Measurements from ENCODE around the gene FAM135A.

FAM135A gene

DNA sequence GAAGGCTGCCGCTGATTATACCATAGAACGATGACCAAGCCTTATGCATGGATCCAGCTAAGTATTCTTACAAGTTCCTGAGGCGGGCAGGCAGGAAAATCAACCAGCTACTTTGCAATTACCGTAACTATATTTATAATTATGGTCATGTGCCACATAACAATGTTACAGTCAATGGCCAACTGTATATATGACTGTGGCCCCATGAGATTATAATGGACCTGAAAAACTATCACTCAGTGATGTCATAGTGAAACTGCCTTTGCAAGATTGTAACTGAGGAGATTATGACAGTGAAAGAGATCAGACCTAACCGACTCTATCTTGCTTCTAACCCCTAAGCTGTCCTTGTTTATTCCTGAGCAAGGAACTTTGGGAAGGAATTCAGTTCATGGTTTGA, 33.1 kb upstream of the FAM135A start:
- Histone ChIP-seq H3K4me1 (ENCODE audit: control insufficient read depth, insufficient read depth, low read length) (no peaks in the 10 kb centered on the region), H3K9me3 (ENCODE audit: control insufficient read depth, low read length) (no peaks in the 10 kb centered on the region), H3K9ac (ENCODE audit: low read length) (no peak overlapping the region), H3K4me3 (ENCODE audit: low read length) (no peak overlapping the region), H3K27me3 (replicated peaks; ENCODE audit: control insufficient read depth, insufficient read depth, low read length) (no peaks in the 10 kb centered on the region), H3K36me3 (ENCODE audit: control insufficient read depth, insufficient read depth, low read length, severe bottlenecking) (no peaks in the 10 kb centered on the region)
- no peak for DNase-seq (ENCODE audit: low read depth)

DNA sequence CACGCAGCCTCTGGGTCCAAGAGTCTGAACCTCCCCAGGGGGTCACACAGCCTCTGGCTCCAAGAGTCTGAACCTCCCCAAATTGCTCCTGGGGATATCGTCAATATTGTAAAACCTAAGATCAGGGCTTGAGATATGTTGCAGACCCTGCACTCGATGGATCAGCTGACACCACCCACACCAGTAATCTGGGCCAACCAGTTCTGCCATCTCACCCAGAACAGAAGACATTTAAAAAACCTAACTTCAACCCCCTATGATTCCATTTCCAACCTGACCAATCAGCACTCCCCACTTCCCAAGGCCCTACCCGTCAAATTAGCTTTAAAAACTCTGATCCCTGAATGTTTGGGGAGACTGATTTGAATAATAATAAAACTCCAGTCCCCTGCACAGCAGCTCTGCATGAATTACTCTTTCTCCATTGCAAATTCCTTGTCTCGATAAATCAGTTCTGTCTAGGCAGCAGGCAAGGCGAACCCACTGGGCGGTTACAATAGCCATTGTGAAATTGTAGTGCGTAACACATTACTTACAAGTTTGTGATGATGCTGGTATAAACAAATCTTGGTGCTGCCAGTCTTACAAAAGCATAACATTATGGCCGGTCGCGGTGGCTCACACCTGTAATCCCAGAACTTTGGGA, 32.4 kb upstream of the FAM135A start:
- no peak for DNase-seq (ENCODE audit: low read depth)
- Histone ChIP-seq H3K27me3 (replicated peaks; ENCODE audit: control insufficient read depth, insufficient read depth, low read length) (no peaks in the 10 kb centered on the region), H3K4me1 (ENCODE audit: control insufficient read depth, insufficient read depth, low read length) (no peaks in the 10 kb centered on the region), H3K36me3 (ENCODE audit: control insufficient read depth, insufficient read depth, low read length, severe bottlenecking) (no peaks in the 10 kb centered on the region), H3K9ac (ENCODE audit: low read length) (no peak overlapping the region), H3K4me3 (ENCODE audit: low read length) (no peak overlapping the region), H3K9me3 (ENCODE audit: control insufficient read depth, low read length) (no peaks in the 10 kb centered on the region)

DNA sequence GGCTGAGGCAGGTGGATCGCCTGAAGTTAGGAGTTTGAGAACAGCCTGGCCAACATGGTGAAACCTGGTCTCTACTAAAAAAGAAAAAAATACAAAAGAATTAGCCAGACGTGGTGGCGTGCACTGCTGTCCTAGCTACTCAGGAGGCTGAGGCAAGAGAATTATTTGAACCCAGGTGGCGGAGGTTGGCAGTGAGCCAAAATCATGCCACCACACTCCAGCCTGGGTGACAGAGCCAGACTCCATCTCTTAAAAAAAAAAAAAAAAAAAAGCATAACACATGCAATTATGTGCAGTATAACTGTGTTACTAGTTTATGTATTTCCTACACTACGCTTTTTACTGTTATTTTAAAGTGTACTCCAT, 31.9 kb upstream of the FAM135A start:
- no peaks in the 10 kb centered on the region for H3K9me3 ChIP-seq (ENCODE audit: control insufficient read depth, low read length)
- DNase-seq (ENCODE audit: low read depth): no peak
- H3K27me3 ChIP-seq (replicated peaks; ENCODE audit: control insufficient read depth, insufficient read depth, low read length): no peaks in the 10 kb centered on the region
- H3K36me3 ChIP-seq (ENCODE audit: control insufficient read depth, insufficient read depth, low read length, severe bottlenecking): no peaks in the 10 kb centered on the region
- no peaks in the 10 kb centered on the region for H3K4me1 ChIP-seq (ENCODE audit: control insufficient read depth, insufficient read depth, low read length)
- H3K9ac ChIP-seq (ENCODE audit: low read length): no peak overlapping the region
- no peak overlapping the region for H3K4me3 ChIP-seq (ENCODE audit: low read length)

DNA sequence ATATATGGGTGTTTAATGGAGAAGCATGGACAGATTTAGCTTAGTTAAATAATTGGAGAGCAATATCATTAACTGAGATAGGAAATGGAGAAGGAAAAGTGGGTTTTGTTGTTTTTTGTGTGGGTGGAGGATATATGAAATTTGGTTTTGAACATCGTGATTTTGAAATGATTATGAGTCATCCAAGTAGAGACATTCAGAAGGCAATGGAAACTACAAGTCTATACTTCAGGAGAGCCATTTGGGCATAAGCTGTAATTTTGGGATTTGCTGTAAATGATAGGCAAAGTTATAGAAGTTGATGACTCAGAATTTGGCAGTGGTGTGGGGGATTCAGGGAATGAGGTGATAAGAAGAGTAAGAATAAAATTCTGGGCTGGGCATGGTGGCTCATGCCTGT, 27.4 kb upstream of the FAM135A start:
- no peak overlapping the region for H3K9ac ChIP-seq (ENCODE audit: low read length)
- H3K27me3 ChIP-seq (replicated peaks; ENCODE audit: control insufficient read depth, insufficient read depth, low read length): peaks cover 9% of the 10 kb centered on the region
- H3K4me3 ChIP-seq (ENCODE audit: low read length): no peak overlapping the region
- no peaks in the 10 kb centered on the region for H3K9me3 ChIP-seq (ENCODE audit: control insufficient read depth, low read length)
- no peak for DNase-seq (ENCODE audit: low read depth)
- no peaks in the 10 kb centered on the region for H3K4me1 ChIP-seq (ENCODE audit: control insufficient read depth, insufficient read depth, low read length)
- H3K36me3 ChIP-seq (ENCODE audit: control insufficient read depth, insufficient read depth, low read length, severe bottlenecking): no peaks in the 10 kb centered on the region

DNA sequence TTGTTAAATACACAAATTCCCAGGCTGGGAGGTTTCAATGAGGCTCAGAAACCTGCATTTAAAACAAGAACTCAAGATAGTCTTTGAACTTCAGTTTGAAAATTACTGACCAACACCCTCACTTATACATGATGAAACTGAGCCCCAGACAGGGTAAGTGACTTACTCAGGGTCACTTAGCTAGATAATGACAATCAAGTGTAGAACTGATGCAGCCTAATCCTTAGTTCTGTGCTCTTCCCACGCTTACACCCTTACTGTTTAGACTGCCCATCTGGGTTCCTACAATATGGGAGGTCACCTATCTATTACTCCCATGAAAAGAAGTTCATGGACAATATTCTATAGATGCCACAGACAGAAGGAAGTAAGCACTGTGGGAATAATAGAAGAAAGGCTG, 24.5 kb upstream of the FAM135A start:
- no peak overlapping the region for H3K4me3 ChIP-seq (ENCODE audit: low read length)
- H3K27me3 ChIP-seq (replicated peaks; ENCODE audit: control insufficient read depth, insufficient read depth, low read length): peaks cover 18% of the 10 kb centered on the region
- H3K4me1 ChIP-seq (ENCODE audit: control insufficient read depth, insufficient read depth, low read length): no peaks in the 10 kb centered on the region
- DNase-seq (ENCODE audit: low read depth): no peak
- no peak overlapping the region for H3K9ac ChIP-seq (ENCODE audit: low read length)
- H3K9me3 ChIP-seq (ENCODE audit: control insufficient read depth, low read length): no peaks in the 10 kb centered on the region
- H3K36me3 ChIP-seq (ENCODE audit: control insufficient read depth, insufficient read depth, low read length, severe bottlenecking): no peaks in the 10 kb centered on the region

DNA sequence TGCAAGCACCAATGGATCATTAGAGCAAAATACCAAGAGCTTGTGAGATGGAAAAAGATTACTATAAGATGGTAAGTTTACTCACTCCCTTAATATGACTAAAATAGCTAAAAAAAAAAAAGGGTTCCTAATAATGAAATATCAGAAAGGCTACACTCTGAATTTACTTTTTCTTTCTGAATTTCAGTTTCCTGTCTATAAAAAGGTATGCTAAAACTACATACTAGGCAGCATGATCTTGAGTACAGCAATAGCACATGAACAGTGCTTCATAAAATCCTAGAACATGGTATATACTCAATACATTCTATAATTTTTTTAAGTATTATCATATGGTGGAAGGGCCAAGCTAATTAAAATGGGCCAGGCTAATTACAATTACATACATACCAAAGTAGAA, 24.0 kb upstream of the FAM135A start:
- DNase-seq (ENCODE audit: low read depth): no peak
- no peaks in the 10 kb centered on the region for H3K9me3 ChIP-seq (ENCODE audit: control insufficient read depth, low read length)
- no peaks in the 10 kb centered on the region for H3K4me1 ChIP-seq (ENCODE audit: control insufficient read depth, insufficient read depth, low read length)
- H3K4me3 ChIP-seq (ENCODE audit: low read length): no peak overlapping the region
- H3K36me3 ChIP-seq (ENCODE audit: control insufficient read depth, insufficient read depth, low read length, severe bottlenecking): no peaks in the 10 kb centered on the region
- H3K27me3 ChIP-seq (replicated peaks; ENCODE audit: control insufficient read depth, insufficient read depth, low read length): peaks cover 18% of the 10 kb centered on the region
- H3K9ac ChIP-seq (ENCODE audit: low read length): no peak overlapping the region

DNA sequence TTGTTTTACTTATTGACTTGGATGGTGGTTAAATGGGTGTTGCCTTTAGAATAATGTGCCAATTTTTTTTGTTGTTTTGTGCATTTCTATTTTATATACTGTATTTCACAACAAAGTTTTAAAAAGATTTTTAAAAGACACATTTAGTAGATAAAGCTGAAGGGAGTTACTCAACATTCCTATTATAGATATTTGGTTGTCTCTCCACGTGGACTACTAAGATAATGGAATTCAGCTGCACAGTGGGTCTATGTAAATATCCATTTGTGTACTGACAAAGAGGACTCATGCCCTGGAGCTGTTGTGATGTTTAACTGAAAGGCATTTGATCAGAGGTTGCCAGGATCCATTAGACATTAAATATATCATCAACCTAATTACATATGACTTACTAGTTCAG, 23.2 kb upstream of the FAM135A start:
- Histone ChIP-seq H3K36me3 (ENCODE audit: control insufficient read depth, insufficient read depth, low read length, severe bottlenecking) (no peaks in the 10 kb centered on the region), H3K9me3 (ENCODE audit: control insufficient read depth, low read length) (no peaks in the 10 kb centered on the region), H3K4me1 (ENCODE audit: control insufficient read depth, insufficient read depth, low read length) (no peaks in the 10 kb centered on the region), H3K9ac (ENCODE audit: low read length) (no peak overlapping the region), H3K27me3 (replicated peaks; ENCODE audit: control insufficient read depth, insufficient read depth, low read length) (peaks cover 18% of the 10 kb centered on the region), H3K4me3 (ENCODE audit: low read length) (no peak overlapping the region)
- no peak for DNase-seq (ENCODE audit: low read depth)

DNA sequence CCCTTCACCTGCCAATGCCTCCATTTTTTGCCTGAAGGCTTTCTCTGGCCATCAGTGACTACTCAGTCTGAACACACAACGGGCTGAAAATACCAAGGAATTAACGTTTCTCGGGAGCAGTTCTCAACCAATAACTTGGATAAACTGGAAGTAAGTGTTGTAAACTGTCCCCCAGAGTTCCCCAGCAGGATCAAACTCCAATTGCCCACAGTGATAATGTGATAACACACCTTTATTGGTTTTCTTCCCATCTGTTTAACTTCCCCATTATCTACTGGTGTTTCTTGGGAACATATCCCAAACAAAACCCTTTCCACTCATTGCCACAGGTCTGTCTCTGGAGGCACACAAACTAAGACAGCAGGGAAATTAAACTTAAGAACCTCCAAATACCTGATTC, 21.8 kb upstream of the FAM135A start:
- Histone ChIP-seq H3K4me1 (ENCODE audit: control insufficient read depth, insufficient read depth, low read length) (no peaks in the 10 kb centered on the region), H3K27me3 (replicated peaks; ENCODE audit: control insufficient read depth, insufficient read depth, low read length) (peaks cover 18% of the 10 kb centered on the region), H3K36me3 (ENCODE audit: control insufficient read depth, insufficient read depth, low read length, severe bottlenecking) (no peaks in the 10 kb centered on the region), H3K9me3 (ENCODE audit: control insufficient read depth, low read length) (no peaks in the 10 kb centered on the region), H3K4me3 (ENCODE audit: low read length) (no peak overlapping the region), H3K9ac (ENCODE audit: low read length) (no peak overlapping the region)
- DNase-seq (ENCODE audit: low read depth): no peak

DNA sequence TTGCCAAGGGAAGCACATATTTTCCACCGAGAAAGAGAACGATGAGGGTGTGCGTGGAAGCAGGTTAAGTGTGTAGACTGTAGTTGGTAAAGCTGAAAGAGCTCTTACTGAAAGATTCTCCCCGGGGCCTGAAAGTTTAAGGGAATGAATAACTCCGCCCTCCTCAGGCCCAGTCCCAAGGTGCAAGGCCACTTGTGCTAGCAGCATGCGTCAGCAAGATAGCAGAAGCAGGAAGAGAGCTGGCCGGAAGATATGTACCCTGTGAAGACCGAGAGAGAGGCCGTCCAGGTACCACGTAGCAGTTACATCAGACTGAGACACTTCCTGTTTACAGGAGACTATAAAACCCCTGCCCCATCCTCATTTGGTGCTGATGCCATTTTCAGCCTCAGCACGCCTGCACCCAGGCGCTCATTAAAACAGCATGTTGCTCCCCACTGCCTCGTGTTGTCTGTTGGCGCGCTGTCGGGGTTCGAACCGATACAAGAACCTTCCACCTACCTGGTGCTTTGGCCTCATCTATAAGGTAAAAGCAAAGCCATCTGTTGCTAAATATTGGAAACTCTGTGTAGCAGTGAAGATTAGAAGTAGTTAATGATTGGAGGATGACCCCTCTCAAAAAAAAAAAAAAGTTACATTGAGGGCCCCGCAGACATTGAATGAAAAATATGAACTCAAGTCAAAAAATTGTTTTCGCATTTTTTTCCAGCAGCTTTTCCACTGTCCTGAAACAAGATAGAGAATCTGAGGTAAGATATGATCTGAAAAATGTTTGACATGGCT, 18.6 kb upstream of the FAM135A start:
- peaks cover 9% of the 10 kb centered on the region for H3K4me1 ChIP-seq (ENCODE audit: control insufficient read depth, insufficient read depth, low read length)
- no peaks in the 10 kb centered on the region for H3K36me3 ChIP-seq (ENCODE audit: control insufficient read depth, insufficient read depth, low read length, severe bottlenecking)
- H3K4me3 ChIP-seq (ENCODE audit: low read length): no peak overlapping the region
- DNase-seq (ENCODE audit: low read depth): no peak
- no peaks in the 10 kb centered on the region for H3K9me3 ChIP-seq (ENCODE audit: control insufficient read depth, low read length)
- peaks cover 9% of the 10 kb centered on the region for H3K27me3 ChIP-seq (replicated peaks; ENCODE audit: control insufficient read depth, insufficient read depth, low read length)
- H3K9ac ChIP-seq (ENCODE audit: low read length): no peak overlapping the region

DNA sequence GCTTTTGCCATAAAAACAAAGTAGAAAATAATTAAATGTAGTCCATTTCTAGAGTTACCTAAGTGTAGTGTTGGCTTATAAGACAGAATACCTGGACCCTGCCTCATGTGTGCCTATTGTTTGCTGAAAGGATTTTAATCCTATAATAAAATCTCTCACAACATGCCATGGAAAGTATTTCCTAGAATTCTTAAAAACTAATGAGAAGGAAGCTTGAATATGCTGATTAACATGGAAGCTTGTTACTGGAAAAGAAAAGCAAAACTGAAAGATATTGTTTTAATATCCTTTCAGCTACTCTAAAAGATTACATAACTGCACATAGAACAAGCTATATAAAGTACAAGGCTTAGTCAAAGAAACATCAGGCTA, 18.0 kb upstream of the FAM135A start:
- no peak for DNase-seq (ENCODE audit: low read depth)
- peaks cover 9% of the 10 kb centered on the region for H3K4me1 ChIP-seq (ENCODE audit: control insufficient read depth, insufficient read depth, low read length)
- no peak overlapping the region for H3K4me3 ChIP-seq (ENCODE audit: low read length)

DNA sequence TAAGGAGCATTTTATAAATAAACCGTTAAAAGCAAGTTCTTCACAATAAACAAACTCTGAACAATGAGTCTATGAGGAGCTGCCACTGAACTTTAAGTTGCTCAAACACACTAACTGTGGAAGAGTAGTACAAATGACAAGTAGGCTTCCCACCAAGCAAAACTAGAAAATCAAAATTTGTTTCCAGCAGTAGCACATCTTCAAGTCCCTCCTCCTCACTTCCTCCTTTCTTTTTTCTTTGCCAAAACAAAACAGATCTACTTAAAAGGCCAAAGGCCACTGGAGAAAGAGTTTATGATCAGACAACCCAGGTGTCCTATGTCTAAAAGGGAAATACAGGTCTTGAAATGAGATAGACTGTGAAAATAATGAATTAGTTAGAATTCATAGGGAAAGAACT, 17.1 kb upstream of the FAM135A start:
- Histone ChIP-seq H3K4me3 (ENCODE audit: low read length) (no peak overlapping the region), H3K4me1 (ENCODE audit: control insufficient read depth, insufficient read depth, low read length) (peaks cover 9% of the 10 kb centered on the region), H3K36me3 (ENCODE audit: control insufficient read depth, insufficient read depth, low read length, severe bottlenecking) (no peaks in the 10 kb centered on the region)

More for the DNA sequence above, 18.0 kb upstream of the FAM135A start:
- H3K9me3 ChIP-seq (ENCODE audit: control insufficient read depth, low read length): no peaks in the 10 kb centered on the region
- H3K9ac ChIP-seq (ENCODE audit: low read length): no peak overlapping the region
- H3K27me3 ChIP-seq (replicated peaks; ENCODE audit: control insufficient read depth, insufficient read depth, low read length): peaks cover 9% of the 10 kb centered on the region
- no peaks in the 10 kb centered on the region for H3K36me3 ChIP-seq (ENCODE audit: control insufficient read depth, insufficient read depth, low read length, severe bottlenecking)

More for the DNA sequence above, 17.1 kb upstream of the FAM135A start:
- Histone ChIP-seq H3K9me3 (ENCODE audit: control insufficient read depth, low read length) (no peaks in the 10 kb centered on the region), H3K9ac (ENCODE audit: low read length) (no peak overlapping the region), H3K27me3 (replicated peaks; ENCODE audit: control insufficient read depth, insufficient read depth, low read length) (peaks cover 6% of the 10 kb centered on the region)
- no peak for DNase-seq (ENCODE audit: low read depth)

All from adipocyte (in vitro differentiated cells).